HG02973 (cell line): ENCODE data around the gene MYCBP2.
"Not testable (repeated sequence)": the region's sequence is repeated elsewhere in the genome, so short reads cannot be mapped to it uniquely, and the experiment has no call there.

ENCODE experiments used
- ATAC-seq: cut with Tn5 transposase; IDR thresholded peaks from one replicate; pipeline ENCODE4 v1.9.1; 2021; ENCODE audit warnings: moderate library complexity; ENCODE audit not compliant: unreplicated experiment

The MYCBP2 gene

DNA sequence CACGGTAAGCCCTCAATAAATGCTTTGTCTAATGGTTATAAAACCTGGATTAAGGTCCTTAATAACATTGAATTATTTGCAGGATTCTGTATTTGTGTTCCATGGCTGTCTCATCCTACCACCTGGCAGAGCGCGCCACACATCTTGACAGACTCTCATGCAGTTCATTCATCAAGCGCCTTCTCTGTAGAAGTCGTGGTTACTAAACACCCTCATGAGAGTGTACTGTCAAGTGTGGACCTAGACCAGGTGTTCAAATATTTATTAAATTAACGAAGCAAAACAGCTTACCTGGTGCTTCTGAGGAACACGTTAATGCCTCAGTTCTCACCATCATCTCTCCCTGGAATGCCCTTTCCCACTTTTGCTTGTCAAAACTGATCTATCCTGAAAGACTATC is 286.8 kb downstream of the MYCBP2 start:
- ATAC-seq: no peak

DNA sequence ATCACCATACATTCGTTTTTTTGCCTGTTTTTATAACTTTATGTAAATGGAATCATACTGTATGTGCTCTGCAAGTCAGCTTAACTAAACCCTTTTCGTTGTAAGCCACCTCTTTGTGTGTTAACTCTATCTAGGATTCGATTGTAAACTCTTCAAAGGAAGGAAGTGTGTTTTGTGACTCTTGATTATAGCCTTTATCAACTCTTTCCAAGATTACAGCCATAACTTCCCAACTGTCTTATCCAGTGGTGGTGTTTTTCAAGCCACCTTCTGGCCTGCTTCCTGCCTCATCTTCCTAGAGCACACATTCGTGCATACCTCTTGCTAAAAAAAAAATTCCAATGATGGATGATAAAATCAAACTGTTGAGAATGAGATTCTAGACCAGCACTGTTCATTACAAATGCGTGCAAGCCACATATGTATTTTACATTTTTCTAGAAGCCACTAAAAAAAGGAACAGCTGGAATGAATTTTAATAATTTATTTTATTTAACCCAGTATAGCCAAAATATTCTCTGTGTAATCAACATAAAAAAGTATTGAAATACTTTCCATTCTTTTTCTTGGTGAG is 287.9 kb downstream of the MYCBP2 start:
- no peak for ATAC-seq

DNA sequence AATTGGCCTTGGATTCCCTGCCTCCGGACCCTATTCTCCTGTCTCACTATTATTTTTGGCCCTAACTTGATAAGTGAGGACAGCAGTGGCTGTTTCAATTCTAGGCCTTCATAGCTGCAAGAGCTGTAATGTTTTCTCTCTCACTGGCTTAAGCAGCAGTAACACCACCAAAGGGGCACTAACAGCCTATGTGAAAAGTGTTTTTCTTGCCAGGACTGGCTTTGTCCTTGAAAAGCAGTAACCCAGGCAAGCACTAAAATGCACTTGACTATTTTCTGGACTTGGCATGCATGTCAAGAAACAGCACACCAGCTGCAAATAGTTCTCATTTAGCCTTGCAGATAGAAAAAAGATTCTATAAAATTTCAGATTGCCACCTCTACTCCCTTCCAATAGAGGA is 290.6 kb downstream of the MYCBP2 start:
- no peak for ATAC-seq

DNA sequence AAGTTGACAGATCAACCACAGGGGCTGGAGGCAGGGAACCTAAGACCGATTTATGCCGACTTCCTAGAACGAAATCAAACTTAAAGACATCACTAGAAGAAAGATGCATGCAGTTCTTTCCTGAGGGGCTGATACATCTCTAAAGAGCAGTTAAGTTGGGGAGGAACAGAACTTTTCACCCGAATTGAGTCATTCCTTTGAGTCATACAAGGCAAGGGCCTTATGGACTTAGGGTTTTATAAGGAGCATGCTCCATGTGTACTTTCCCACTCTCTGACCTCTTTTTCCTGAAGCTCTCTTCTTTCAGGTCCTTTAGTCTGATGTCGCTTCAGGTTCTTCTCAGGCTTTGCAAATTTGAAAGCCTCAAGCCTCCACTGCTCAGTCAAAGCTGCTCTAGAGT is 292.0 kb downstream of the MYCBP2 start:
- ATAC-seq: no peak

DNA sequence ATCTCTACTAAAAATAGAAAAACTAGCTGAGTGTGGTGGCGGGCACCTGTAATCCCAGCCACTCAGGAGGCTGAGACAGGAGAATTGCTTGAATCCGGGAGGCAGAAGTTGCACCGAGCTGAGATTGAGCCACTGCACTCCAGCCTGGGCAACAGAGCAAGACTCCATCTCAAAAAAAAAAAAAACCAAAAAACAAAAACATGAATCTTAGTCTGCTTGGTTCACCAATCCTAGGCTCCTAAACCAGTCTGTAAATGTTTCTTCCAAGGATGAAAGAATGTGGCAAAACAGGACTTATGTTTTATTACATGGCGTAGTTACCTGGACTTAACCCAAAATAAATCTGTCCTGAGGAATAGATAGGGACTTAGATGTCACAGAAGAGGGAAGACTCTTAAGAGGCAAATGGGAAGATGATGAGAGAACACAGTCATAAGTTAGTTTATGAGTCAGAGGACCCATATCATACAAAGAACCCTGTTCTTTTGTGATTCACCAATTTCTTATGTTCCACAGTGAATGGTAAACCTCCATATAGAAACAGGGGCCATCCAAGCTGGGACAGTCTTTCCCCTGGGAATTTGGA is 293.1 kb downstream of the MYCBP2 start:
- ATAC-seq: no peak

DNA sequence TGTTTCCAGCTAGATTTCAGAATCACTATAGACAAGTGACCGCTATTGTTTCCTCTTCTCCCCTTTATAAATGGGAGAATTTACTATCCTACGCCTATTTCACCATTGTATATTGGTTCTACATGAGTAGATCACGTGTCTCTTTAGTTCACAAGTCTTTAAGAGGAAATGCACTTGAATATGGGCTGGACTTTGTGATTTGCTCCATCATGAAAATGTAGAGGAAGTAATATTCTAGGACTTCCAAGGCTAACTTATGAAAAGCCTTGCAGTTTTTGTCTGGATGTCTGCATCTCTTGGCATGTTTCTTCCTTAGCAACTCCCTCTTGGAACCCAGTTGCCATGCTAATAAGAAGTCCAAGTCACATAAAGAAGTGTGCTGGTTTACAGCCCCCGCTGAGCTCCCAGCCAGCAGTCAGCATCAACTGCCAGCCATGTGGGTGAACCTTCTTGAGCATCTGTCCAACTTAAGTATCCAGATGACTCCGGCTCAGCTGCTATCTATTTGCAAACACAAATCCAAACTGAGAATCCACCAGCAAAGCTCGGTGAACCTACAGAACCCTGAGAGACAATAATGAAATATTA is 295.1 kb downstream of the MYCBP2 start:
- ATAC-seq: no peak

DNA sequence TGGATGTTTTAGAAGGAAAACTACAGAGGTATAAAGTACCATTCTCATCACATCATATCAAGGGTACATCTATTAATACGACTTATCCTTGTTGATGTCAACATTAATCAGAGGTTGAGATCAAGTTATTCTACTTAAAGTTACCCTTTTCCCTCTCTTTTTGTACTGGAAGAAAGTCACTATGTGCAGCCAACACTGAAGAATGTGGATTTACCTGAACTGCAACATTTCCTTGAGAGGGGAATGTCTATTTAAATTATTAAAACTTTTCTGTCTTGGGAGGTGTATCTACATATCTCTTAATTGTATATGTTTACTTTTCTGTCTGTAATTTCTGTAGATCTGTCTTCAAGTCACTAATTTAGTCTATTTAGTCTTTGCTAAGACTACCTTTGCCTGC is 297.5 kb downstream of the MYCBP2 start:
- no peak for ATAC-seq

DNA sequence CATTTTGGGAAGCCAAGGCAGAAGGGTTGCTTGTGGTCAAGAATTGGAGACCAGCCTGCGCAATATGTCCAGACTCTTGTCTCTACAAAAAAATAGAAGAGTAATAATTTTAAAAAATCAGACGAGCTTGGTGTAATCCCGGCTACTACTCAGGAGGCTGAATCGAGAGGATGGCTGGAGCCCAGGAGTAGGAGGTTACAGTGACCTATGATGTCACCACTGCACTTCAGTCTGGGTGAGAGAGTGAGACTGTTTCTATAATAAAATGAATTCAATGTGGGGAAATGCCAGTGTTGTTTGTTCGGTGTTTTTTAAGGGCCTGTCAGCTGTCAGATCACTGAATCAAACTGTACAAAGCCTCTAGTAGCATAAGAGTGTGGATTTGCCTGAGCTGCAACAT is 298.7 kb downstream of the MYCBP2 start:
- no peak for ATAC-seq

DNA sequence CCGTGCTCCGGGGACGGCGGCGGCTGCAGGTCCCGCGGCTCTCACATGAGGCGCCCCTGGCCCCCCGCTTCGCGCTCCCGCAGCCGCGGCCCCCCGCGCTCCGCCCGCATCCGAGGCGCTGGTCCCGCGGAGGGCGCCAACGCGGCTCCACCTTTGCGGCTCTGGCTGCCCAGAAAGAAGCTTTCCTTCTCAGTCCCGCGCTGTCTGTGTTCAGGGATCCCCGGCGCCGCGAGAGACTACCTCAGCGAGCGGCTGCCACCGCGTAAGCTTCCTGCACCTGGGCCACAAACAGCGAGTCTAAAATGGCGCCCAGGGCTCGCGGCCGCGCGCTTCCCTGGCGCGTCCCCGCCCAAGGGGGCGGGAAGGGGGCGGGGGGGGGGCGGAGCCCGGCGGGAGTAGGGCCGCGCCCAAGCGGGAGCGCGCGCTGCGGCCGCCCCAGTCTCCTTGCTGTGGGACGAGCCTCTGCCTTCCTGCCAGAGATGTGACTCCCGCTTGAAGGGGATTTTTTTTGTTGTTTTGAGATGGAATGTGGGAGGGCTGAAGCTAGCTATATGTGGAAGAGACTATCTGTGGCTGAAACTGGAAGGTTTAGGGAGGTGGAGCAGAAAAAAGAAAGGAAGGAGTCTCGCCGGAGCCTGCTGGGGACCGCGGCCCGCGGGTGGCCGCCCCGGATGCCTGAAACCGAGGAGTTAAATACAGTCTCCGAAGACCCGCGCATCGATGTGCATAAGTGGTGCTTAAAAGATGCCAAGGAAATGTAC is 299.9 kb downstream of the MYCBP2 start, which contains the start of gene FBXL3:
Gene FBXL3, minus strand, starts transcription at position 299 of the 761 bp plus-strand sequence. CDS start 5,299 bp downstream, outside the sequence.
- peak; percentile 46 for ATAC-seq

DNA sequence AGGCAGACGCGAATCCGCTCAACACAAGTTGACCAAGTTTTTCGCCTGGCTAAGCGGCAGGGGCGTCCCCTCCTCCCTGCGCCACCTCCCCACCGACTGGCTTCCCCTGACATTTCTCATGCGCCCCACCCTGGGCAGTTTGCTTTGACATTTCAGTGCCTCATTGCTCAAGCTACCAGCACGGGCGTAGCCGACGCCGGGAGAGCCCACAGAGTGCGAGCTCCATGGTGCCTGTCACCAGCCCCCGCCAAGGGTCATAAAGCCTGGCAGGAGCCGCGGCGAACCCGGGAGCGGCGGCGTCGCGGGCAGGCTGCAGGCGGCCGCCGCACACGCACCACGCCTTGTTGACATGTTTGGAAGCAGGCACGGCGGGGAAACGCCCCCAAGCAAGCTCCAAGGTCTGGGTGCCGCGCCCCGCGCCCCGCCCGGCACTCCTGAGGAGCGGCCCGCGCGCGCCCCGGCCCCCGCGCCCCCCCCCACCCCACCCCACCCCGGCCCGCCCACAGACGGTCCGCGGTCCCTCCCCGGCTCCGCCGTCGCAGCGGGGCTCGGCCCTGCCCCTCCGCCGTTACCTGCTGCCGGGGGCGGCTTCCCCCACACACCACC is 300.5 kb downstream of the MYCBP2 start:
- ATAC-seq: peak; percentile 55

DNA sequence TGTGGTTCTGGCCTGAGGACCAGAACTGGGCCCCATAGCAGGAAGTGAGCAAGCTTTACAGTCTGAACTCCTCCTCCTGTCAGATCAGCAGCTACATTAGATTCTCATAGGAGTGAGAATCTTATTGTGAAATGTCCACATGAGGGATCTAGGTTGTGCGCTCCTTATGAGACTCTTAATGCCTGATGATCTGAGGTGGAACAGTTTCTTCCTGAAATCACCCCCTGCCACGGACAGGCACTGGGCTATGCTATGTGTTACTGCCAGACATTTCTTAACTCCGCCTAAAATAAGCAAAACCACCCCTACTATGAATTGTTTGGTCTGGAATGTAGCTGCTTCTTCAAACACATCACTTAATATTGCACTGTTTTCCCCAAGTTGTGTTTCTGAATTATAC is 304.6 kb downstream of the MYCBP2 start:
- ATAC-seq: no peak

DNA sequence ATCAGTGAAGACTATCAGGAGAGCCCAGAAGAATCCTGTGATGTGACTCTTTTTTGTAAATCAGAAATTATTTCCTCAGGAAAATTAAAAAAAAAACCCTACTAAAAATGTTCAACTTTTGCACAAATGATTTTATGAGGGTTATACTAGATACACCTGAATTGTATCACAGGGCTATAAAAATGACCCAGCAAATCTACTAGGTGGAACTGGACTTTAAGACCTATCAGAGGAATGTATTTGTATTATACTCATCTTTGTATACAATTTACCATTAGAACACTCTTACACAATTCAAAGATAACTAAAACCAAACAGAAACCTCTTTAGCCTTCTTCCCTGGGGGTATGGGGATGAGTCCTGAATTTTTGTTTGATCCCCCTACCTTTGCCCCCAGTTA is 307.1 kb downstream of the MYCBP2 start:
- no peak for ATAC-seq

DNA sequence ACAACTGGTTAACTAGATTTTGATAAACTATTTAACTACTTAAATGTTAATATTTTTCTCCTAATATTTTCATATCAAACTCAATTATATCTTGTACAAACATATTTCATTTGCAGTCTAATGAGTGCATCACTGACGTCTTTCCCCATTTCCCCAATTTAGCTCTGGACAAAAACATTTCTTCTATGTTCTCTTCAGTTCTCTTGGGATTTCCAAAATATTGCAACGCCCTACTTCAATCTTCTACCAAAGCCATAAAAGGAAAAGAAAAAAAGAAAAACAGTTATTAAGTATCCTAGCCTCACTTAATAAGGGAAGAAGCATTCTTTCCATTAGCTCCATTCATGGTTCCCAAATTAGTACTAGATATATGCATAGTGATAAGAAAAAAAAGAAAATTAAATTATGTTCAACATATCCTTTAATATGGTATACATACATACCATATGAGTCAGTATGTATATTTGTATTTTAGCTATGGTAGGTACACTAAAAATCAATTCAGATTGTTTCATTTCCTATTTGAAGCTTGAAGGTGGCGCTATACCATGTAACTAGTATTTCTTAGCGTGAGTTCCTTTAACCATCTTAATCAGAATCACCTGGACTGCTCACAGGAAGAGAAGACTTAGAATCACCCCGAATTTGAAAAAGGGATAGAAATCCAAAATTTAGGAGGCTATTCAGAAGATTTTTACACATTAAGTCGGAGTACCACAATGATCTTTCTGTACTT is 309.8 kb downstream of the MYCBP2 start:
- no peak for ATAC-seq

DNA sequence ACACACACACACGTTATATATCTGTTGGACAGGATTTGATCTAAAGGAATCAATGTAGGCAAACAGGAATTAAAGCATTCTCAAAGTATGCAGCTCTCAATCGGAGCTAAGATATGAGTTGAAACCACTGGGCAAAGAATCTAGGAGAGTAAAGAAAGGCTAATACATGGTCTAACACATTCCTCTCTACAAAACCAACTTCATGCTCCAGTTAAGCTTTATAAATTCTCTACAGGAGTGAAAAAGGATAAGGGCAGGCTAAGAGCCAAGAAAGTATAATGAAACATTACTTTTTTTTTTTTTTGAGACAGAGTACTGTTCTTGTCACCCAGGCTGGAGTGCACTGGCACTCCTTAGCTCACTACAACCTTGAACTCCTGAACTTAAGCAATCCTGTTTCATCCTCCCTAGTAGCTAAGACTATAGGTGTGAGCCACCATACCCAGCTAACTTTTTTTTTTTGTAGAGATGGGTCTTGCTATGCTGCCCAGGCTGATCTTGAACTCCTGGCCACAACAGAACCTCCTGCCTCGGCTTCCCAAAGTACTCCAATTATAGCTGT is 310.6 kb downstream of the MYCBP2 start:
- ATAC-seq: no peak

DNA sequence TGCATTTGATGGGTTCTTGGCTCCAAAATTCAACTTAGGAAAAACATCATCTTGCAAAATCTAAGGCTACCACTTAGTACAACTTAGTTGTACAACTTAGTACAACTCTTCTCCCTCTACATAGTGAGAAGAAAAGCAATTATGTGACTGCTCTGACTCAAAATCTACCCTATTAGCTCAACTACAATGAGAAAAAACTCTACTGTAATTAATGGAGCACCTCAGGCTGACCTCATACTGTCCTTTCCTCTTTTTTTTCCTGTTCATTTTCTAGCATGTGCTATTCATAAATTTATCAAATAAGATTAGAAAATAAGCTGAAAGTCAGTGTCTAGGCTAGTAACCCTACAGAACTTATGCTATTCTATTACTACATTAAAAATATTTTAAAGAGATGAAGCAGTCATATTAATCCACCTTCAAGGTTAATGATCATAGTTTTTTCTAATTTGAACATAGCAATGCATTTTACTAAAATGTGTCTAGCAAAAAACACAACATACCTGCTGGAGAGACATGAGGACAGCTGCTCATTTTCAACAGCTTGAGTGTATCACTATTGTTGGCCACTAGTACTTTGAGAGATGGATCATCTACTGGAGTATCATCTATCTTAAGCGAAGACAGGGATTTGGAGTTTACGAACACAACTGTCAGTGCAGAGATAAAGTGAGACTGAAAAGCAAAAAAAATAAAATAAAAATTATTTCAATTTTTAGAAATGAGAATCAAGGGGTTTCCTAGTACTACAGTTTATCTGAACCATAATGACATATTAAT is 311.8 kb downstream of the MYCBP2 start:
- ATAC-seq: no peak

DNA sequence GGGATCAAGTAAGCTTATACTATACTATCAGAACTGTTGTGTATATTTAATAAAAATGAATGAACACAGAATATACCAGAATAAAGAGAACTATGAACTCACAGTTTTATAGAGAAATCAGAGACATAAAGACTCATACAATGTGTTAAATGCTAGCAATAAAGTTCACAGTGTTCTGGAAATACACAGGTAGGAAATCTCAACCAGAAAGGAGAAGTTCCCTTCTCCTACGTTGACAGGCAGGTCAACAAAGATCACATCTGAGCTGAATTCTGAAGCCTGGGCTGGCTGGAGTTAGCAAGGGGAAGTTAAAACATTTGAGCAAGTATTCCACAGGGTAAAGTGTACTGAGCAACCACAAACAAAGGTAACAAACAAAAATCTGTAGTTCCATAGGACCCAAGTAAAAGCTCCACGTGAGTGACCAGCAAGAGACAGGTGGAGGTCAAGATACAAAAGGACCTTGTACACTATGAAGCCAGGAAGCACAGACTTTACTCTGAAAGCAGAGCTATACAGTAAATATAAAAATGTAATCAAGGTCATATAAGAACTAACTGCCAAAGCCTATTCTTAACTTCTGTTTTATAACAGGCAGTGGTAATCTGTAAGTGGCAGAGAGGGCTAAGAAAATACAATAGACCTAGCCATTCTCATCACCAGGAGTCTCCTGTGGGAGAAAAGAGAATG is 312.9 kb downstream of the MYCBP2 start:
- no peak for ATAC-seq

DNA sequence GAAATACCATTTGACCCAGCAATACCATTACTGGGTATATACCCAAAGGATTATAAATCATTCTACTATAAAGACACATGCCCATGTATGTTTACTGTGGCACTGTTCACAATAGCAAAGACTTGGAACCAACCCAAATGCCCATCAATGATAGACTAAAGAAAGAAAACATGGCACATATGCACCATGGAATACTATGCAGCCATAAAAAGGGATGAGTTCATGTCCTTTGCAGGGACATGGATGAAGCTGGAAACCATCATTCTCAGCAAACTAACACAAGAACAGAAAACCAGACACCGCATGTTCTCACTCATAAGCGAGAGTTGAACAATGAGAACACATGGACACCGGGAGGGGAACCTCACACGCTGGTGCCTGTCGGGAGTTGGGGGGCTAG is 317.2 kb downstream of the MYCBP2 start:
- ATAC-seq: not testable (repeated sequence)

DNA sequence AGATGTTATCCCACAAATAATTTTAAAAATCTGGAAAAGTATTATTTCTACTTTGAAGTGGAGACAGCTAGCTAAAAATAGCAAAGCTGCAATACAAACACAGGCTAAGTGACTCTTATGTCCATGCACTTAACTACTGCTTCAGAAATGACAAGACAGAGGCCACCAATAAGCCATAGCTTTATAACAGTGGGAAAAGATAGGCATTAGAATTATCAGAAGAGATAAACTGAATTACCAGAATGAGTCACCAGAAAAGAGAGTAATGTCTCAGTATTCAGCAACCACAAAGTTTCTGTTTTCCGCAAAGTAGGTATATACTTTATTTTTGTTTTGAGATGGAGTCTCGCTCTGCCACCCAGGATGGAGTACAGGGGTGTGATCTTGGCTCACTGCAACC is 317.9 kb downstream of the MYCBP2 start:
- no peak for ATAC-seq

DNA sequence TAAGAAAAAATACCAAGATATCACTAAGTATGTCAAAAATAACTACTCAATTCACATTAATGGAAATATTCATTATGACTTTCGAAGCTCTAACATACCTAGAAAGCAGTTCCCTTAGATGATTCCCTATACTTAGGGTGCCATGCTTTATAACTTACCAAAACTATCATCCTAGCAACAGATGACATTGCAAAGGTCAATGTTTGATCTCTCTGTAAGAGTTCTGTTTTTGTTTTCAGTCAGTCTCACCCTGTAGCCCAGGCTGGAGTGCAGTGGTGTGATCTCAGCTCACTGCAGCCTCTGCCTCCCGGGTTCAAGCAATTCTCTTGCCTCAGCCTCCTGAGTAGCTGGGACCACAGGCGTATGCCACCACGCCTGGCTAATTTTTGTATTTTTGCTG is 318.6 kb downstream of the MYCBP2 start:
- not testable (repeated sequence) for ATAC-seq
